PC-9 (cell line): ENCODE data around the gene ARHGAP40. TPM values are rescaled to one million over a fixed set of nuclear protein-coding genes. Genes with fewer than 3 reads are reported as not detected.

ENCODE experiments used
- BruUV-seq: library from RNA; stranded (reverse); fragments of 400-500 nt; replicated peaks from 2 replicates; lab custom pipeline; 2021; lab: Mats Ljungman, UMichigan
- CTCF ChIA-PET: fragments of 300-600 bp; sonication (Branson Sonifier 250); formaldehyde crosslinking; loops from one replicate; lab custom pipeline; 2022; ENCODE audit warnings: antibody characterized with exemption; lab: Charles Lee
- POLR2A ChIA-PET: fragments of 300-600 bp; sonication (Branson Sonifier 250); formaldehyde crosslinking; loops from one replicate; lab custom pipeline; 2022; ENCODE audit warnings: antibody characterized with exemption; ENCODE audit not compliant: unreplicated experiment; lab: Charles Lee
- DNase-seq, 2 experiments: peaks; one replicate each; pipeline versions ENCODE4 v3.0.0 to v3.0.0-alpha.2; 2015 to 2022; ENCODE audit warnings: mixed read lengths in 1 of 2
- H2AFZ ChIP-seq: fragments of 200-600 bp; sonication (generic); 2 replicates; pipeline ENCODE4 v1.8.1; 2017; ENCODE audit warnings: antibody characterized with exemption
- H3F3A ChIP-seq: fragments of 200-600 bp; sonication (generic); 2 replicates; pipeline ENCODE4 v1.8.1; 2017; ENCODE audit warnings: antibody characterized with exemption, mild to moderate bottlenecking, low read depth; ENCODE audit not compliant: insufficient read depth
- H3K27ac ChIP-seq: fragments of 200-600 bp; sonication (generic); 2 replicates; pipeline ENCODE4 v1.6.1; 2016; ENCODE audit warnings: mixed run types
- H3K27me3 ChIP-seq: fragments of 200-600 bp; sonication (generic); 2 replicates; pipeline ENCODE4 v1.6.1; 2016; ENCODE audit warnings: low read depth, mixed run types; ENCODE audit not compliant: insufficient read depth
- H3K36me3 ChIP-seq: fragments of 200-600 bp; sonication (generic); 2 replicates; pipeline ENCODE4 v1.6.1; 2016; ENCODE audit warnings: low read depth, mixed run types
- H3K4me1 ChIP-seq: fragments of 200-600 bp; sonication (generic); replicated peaks from 2 replicates; pipeline ENCODE4 v1.6.1; 2016; ENCODE audit warnings: mixed run types; ENCODE audit not compliant: insufficient read depth
- H3K4me2 ChIP-seq: fragments of 200-600 bp; sonication (generic); 2 replicates; pipeline ENCODE4 v1.6.1; 2017; ENCODE audit warnings: mixed run types
- H3K4me3 ChIP-seq: fragments of 200-600 bp; sonication (generic); 2 replicates; pipeline ENCODE4 v1.6.1; 2016; ENCODE audit warnings: mixed run types
- H3K79me2 ChIP-seq: fragments of 200-600 bp; sonication (generic); 2 replicates; pipeline ENCODE4 v1.6.1; 2017; ENCODE audit warnings: low read depth, mixed run types
- H3K9me2 ChIP-seq: fragments of 200-600 bp; sonication (generic); 2 replicates; pipeline ENCODE4 v1.8.1; 2017; ENCODE audit warnings: mild to moderate bottlenecking; ENCODE audit not compliant: insufficient read depth
- H3K9me3 ChIP-seq: fragments of 200-600 bp; sonication (generic); 2 replicates; pipeline ENCODE4 v1.8.1; 2016; ENCODE audit warnings: low read depth; ENCODE audit not compliant: insufficient read depth
- H4K20me1 ChIP-seq: fragments of 200-600 bp; sonication (generic); 2 replicates; pipeline ENCODE4 v1.8.1; 2017; ENCODE audit not compliant: insufficient read depth
- EZH2 ChIP-seq: fragments of 200-600 bp; sonication (generic); IDR thresholded peaks from 2 replicates; pipeline ENCODE4 v1.8.0; 2017; ENCODE audit warnings: antibody characterized with exemption, low read depth
- intact Hi-C: fragments of 100-400 bp; cut with micrococcal nuclease; formaldehyde crosslinking; loops from one replicate; pipeline ENCODE4 v1.10.0; 2022; ENCODE audit not compliant: unreplicated experiment
- total RNA-seq: library from RNA; stranded (reverse); gene quantifications from 2 replicates; pipeline ENCODE4 v1.2.3, GENCODE V29; 2021
- TF ChIP-seq, protein P1 (sequence below): fragments of 200-600 bp; sonication (generic); conservative IDR thresholded peaks from 2 replicates; pipeline ENCODE4 v1.6.1; 2017; ENCODE audit warnings: mixed run types, antibody characterized with exemption, mild to moderate bottlenecking, moderate library complexity

ARHGAP40 gene
- total RNA-seq, 1 experiment from 2014 or later, result 0.92 TPM

DNA sequence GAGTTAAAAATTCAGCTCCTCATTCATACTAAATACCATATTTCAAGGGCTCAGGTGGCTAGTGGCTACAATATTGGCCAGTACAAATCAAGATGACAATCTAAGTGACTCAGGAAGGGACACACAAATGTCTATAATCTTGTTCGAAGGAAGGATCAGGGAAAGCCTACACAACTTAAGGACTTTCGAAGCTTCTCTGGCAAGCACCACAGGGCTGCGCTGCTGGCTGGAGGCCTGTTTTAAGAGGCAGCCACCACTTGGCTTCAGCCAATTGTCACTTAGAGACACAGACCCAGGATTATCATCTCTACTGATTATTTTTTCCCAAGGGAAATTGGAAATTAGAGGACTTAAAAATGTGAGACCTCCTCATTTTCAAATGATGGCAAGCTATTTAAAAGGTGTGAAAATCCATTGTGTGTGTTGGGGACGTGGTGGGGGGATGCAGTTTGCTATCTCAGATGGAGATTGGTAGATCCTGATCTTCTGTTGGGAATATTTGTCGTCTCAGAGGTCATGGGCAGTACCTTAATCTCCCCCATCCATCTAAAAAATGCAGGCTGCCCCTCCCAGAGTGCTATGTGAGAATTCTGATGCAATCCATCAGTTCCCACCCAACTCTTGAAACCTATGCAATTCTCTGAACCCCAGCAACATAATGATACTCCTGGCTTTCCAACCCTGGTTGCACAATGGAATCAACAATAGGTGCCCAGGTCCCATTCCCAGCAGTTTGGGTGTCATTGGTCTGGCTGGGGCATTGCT, 11.3 kb downstream of the ARHGAP40 start:
- Histone ChIP-seq H3K4me1 (peaks cover 51% of the 10 kb centered on the region), H4K20me1 (no peaks in the 10 kb centered on the region), H3K27ac (no peak overlapping the region), H3K27me3 (no peaks in the 10 kb centered on the region), H3K4me3 (no peak overlapping the region), H3K4me2 (no peak overlapping the region), H3K9me2 (no peaks in the 10 kb centered on the region), H3K36me3 (no peaks in the 10 kb centered on the region), H3F3A (peaks cover 26% of the 10 kb centered on the region), H3K79me2 (no peaks in the 10 kb centered on the region), H3K9me3 (no peaks in the 10 kb centered on the region), H2AFZ (no peak overlapping the region)
- intact Hi-C loops, result no loop called here
- no TSS peak for BruUV-seq
- CTCF ChIA-PET, result no interaction called here
- POLR2A ChIA-PET, result no interaction called here
- TF ChIP-seq, protein P1, sequence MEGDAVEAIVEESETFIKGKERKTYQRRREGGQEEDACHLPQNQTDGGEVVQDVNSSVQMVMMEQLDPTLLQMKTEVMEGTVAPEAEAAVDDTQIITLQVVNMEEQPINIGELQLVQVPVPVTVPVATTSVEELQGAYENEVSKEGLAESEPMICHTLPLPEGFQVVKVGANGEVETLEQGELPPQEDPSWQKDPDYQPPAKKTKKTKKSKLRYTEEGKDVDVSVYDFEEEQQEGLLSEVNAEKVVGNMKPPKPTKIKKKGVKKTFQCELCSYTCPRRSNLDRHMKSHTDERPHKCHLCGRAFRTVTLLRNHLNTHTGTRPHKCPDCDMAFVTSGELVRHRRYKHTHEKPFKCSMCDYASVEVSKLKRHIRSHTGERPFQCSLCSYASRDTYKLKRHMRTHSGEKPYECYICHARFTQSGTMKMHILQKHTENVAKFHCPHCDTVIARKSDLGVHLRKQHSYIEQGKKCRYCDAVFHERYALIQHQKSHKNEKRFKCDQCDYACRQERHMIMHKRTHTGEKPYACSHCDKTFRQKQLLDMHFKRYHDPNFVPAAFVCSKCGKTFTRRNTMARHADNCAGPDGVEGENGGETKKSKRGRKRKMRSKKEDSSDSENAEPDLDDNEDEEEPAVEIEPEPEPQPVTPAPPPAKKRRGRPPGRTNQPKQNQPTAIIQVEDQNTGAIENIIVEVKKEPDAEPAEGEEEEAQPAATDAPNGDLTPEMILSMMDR, result no peak
- TF ChIP-seq EZH2, result no peak
- no peak for DNase-seq

DNA sequence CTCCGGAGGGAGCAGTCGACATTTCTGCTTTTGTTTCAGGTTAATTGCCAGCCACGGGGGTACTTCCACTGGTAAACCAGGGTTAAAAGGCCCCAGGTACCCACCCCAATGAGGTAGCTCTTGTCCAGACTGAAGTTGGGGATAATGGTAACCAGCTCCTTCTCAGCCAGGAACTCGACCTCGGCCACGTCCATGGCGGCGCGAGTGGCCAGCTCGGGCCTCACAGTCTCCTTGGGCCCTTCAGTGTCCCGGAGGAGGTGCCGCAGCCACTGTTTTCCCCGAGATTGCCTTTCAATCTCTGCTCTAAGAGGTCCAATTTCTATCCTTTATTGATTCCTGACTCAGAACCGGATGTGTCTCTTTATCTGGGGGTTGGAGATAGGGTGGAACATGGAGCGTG, 13.7 kb downstream of the ARHGAP40 start:
- no peak overlapping the region for H3K4me3 ChIP-seq
- no peak for TF ChIP-seq EZH2
- TF ChIP-seq, protein P1, result no peak
- ChIA-PET POLR2A (no interaction called here), CTCF (no interaction called here)
- no peaks in the 10 kb centered on the region for H4K20me1 ChIP-seq
- no peak for DNase-seq
- H3K9me3 ChIP-seq, result no peaks in the 10 kb centered on the region
- intact Hi-C loops, result no loop called here
- BruUV-seq, result no TSS peak
- H3F3A ChIP-seq, result peaks cover 23% of the 10 kb centered on the region
- H3K79me2 ChIP-seq, result no peaks in the 10 kb centered on the region
- H3K9me2 ChIP-seq, result no peaks in the 10 kb centered on the region
- no peaks in the 10 kb centered on the region for H3K36me3 ChIP-seq
- H3K27me3 ChIP-seq, result no peaks in the 10 kb centered on the region
- no peak overlapping the region for H3K4me2 ChIP-seq
- peaks cover 44% of the 10 kb centered on the region for H3K4me1 ChIP-seq
- H2AFZ ChIP-seq, result no peak overlapping the region
- H3K27ac ChIP-seq, result no peak overlapping the region

DNA sequence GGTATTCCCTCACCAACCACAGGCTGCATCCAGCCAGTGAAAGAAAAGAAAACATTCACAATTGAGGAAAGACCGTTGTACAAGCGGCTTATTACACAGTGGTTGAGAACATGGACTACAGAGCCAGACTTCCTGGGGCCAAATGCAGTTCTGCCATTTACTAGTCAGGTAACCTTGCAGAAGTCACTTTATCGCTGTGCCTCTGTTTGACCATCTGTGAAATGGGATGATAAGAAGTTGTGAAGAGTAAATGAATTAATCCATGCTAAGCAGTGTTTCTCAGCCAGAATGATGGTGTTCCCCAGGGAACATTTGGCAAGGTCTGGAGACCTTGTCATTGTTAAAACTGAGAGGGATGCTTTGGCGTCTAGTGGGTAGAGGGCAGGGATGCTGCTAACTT, 14.8 kb downstream of the ARHGAP40 start:
- intact Hi-C loops, result no loop called here
- Histone ChIP-seq H3K4me3 (no peak overlapping the region), H4K20me1 (no peaks in the 10 kb centered on the region), H3F3A (peaks cover 18% of the 10 kb centered on the region), H3K36me3 (no peaks in the 10 kb centered on the region), H3K27ac (peak overlapping the region; percentile 91), H2AFZ (no peak overlapping the region), H3K4me2 (peak overlapping the region; percentile 73), H3K9me3 (no peaks in the 10 kb centered on the region), H3K79me2 (no peaks in the 10 kb centered on the region), H3K4me1 (peaks cover 36% of the 10 kb centered on the region), H3K27me3 (no peaks in the 10 kb centered on the region), H3K9me2 (no peaks in the 10 kb centered on the region)
- BruUV-seq, result no TSS peak
- ChIA-PET CTCF (interaction anchor here (0.8 kb wide), 1 partner anchor 12 kb away, joined by 3 read pairs; no protein-coding TSS in a partner anchor), POLR2A (interaction anchor here (0.6 to 0.7 kb wide), 2 partner anchors 86 to 452 kb away, joined by 3 to 5 read pairs; no protein-coding TSS in a partner anchor)
- TF ChIP-seq, protein P1, result no peak
- TF ChIP-seq EZH2, result no peak
- no peak for DNase-seq
